GM18526 (cell line): ENCODE results near the gene FGF8.

ENCODE experiments used
- POLR2A ChIP-seq: IDR thresholded peaks from 3 replicates; pipeline ENCODE4 v1.6.1; 2011; ENCODE audit not compliant: insufficient read length; ENCODE audit errors: extremely low read depth

FGF8 gene

GRCh38 chr10:101762736-101763135 lies 13.2 kb downstream of the FGF8 start:
- no peak for TF ChIP-seq POLR2A

DNA sequence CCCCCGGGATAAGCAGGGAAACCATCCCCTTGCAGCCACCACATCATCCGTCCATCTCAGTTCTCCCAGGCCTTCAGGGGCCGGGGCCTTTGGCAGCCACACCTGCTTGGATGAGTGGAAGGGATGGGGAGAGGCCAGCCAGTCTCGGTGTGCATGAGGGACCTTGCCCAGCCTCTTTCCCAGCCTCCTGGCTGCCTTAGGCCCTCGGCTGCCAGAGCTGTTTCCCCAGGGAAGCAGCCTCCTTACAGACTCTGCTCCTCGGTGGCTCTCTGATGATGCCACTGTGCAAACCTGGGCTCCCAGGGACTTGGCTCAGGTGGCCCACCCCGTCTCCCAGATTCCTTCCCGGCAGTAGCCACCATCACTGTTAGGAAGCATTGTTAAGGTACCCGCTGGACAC lies 14.7 kb downstream of the FGF8 start:
- TF ChIP-seq POLR2A = no peak

GRCh38 chr10:101760510-101760909 lies 15.4 kb downstream of the FGF8 start:
- no peak for TF ChIP-seq POLR2A

- no peak for TF ChIP-seq POLR2A
Measured at GRCh38 chr10:101759309-101760247, 16.3 kb downstream of the FGF8 start.

GRCh38 chr10:101758858-101759257 lies 17.1 kb downstream of the FGF8 start:
- no peak for TF ChIP-seq POLR2A

- TF ChIP-seq POLR2A = no peak
Measured at GRCh38 chr10:101752241-101752640, 23.7 kb downstream of the FGF8 start.

DNA sequence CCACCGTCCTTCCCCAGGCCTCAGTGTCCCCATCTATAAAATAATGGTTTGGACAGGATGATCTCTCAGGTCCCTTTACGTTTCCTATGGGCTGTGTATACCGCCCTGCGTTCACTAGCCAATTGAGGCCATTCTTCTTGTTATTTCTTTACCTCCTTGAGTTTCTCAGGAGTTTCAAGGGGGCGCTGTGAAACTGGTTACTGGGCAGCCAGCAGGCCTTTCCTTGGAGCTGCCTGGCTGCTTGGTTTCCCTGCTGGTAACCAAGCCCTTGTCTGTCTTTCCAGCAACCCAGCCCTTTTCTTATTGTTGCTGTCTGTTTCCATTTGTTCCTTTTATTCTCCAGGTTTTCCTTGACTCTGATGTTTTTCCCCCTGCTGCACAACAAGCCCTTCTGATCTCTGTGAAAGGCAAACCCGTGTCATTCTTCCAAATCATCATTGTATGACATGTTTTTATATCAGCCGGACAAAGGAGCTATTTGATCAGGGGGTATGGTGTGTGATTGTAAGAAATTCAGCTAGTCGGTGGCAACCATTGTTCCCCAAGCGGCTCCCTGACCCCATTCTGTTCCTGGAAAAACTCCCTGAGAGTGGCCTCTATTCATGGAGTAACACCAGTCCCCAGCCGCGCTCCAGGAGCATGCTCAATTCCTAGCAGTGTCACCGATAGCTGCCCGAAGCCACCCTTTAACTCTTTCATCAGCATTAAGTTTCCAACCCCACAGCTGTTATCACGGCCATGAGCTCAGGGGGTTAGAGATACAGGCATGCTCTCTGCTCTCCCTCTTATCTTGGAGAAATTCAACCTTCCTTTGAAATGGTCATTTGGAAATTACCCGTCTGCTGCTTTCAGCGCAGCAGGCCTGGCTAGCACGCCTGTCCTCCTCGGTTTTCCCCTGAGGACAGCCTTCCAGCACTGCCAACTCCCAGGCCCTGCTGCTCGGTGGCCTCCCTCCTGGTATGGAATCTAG lies 26.6 kb downstream of the FGF8 start:
- TF ChIP-seq POLR2A = no peak

DNA sequence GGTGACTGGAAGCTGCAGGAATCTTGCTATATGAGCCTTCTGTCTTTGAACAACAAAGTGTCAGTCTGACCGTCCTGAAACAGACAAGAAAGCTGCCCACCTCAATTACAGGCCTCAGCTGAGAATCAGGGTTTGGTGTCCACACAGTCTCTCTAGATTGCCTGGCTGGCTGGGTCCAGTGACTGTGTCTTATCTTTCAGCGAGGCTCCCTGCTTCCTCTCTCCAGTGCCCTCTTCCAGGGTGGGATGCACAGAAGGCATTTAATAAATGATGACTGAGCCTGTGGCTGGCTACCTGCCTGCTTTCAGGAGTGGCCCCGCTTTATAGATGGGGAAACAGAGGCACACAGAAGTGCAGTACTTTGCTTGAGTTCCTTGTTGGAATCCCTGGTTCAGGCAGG lies 27.4 kb downstream of the FGF8 start:
- no peak for TF ChIP-seq POLR2A

GRCh38 chr10:101745074-101745696 lies 30.7 kb downstream of the FGF8 start:
- TF ChIP-seq POLR2A = no peak

GRCh38 chr10:101744267-101744666 lies 31.6 kb downstream of the FGF8 start:
- TF ChIP-seq POLR2A = no peak

DNA sequence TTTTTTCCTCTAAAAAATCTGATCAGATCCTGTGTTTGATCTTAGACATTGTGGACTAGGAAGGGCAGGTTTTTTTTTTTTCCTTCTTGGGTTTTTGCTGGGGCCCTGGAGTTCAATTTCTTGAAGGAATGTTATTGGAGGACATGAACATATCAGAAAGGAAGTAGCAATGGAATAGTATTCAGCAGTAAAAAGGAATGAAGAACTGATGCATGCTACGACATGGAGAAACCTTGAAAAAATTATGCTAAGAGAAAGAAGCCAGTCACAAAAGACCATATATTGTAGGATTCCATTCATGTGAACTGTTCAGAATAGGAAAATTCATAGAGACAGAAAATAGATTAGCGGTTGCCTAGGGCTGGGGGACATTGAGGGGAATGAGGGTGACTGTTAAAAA lies 34.0 kb downstream of the FGF8 start:
- no peak for TF ChIP-seq POLR2A

DNA sequence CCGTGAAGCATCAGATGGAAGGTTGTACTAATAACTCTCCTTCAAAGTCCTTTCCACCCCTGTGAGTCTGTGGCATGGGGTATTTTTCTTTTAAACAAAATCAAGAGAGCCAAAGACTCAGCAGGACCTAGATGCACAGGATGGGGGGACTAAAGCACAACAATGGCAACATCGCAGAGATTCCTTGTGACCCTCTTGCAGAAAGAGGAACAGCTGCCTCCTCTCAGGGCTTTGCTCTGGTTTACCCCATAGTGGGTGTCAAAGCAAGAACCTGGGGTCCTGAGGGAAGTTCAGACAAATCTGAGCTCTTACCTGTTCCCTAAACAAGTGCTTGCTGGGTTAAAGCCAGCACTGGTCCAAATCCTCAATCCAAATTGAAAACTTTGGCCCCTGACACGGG lies 39.2 kb downstream of the FGF8 start:
- TF ChIP-seq POLR2A = no peak

- no peak for TF ChIP-seq POLR2A
Measured at GRCh38 chr10:101732096-101732495, 43.8 kb downstream of the FGF8 start.

GRCh38 chr10:101726115-101726387 lies 49.9 kb downstream of the FGF8 start:
- TF ChIP-seq POLR2A = no peak

GRCh38 chr10:101725296-101726114 lies 50.4 kb downstream of the FGF8 start:
- no peak for TF ChIP-seq POLR2A
